Stimulated activated CD4-positive, alpha-beta T cell treated with anti-CD3 and anti-CD28 coated beads, Interleukin-1b, Interleukin-23, amount 100 ng/mL, for 48 hours (primary cell): Measurements from ENCODE around the gene NFATC3.

ENCODE experiments used
- DNase-seq: peaks from one replicate; pipeline ENCODE4 v3.0.0-alpha.2; 2020

The NFATC3 gene

DNA sequence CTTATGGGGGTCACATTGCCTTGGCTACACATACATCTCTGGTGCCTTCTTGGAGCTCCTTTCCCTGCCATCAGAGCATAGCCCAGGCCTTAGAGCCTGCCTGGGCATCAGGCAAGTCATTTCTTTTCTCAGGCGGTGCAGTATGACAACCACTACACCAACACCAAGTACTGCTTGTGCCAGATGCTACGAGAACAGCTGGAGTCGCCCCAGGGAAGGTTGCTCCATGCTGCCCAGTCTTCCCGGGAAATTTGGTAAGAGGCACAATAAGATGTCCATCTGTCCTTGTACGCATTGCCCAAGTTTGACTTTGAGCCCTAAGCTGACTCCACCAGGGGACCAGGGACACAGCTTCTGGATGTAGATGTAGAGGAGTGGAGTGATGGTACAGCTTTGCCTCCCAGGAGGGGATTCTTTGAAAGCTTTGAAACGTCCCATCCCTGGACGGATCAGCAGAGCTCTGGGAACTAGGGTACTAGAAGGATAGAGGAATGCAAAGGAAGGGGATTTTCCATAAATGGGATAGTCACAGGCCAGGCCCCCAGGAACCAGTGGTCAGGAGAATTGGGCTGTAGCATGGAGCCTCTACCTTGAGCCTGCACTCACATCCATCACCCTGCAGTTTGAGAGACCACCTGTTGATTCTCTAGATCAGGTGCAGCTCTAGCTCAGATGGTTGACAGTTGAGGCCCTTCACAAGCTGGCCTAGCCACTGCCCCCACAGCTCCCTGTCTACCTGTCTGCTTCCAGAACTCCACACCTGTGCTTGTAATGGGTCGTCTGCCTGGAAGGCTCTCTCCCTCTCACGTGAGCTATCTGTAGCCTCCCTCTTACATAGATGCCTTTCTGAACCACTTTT lies 11.0 kb upstream of the NFATC3 start:
- no peak for DNase-seq

DNA sequence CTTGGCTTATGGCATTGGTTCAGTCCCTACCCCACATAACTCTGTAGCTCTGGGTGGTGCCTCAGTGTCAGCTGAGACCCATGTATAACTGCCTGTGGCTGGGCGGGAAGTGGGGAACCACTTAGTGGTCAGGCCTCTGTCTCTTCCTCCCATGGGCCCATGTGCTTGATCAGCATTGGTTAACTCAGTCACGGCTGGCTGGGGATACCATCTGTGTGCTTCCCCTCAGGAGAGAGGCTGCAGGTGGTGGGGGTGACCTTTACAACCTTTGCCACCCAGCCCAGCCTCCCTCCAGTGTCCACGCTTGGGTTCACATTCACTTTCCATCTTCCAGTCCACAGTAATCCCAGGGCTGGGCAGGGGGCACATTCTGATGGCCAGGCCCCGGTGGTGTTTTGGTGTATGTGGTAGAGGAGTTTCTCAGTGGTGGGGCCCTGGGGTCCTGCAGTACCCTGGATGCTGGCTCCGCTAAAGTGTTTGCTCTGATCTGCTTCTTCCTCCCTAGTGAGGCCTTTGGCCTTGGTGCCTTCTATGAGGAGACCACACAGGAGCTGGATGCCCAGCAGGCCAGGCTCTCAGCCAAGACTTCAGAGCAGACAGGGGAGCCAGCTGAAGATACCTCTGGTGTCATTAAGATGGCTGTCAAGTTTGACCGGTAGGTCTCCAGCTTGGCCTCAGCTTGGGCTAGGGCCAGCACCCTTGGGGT lies 10.2 kb upstream of the NFATC3 start:
- DNase-seq, result no peak

DNA sequence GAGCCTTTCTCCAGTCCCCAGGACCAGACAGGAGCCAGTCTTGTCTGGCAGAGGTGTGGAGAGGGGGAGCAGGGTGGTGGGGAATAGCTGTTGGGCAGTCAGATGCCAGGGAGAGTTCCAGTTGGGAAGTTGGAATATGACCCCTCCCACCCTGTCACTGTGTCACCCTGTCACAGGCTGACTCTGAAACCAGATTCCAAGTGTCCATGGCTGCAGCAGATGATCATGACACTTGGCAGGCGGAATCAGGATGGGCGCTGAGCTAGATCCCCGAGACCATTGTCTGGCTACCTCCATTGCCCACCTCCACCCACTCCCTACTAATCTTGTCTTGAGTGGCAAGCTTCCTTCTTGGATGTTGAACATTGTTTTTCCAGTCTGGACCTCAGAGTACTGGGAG lies 9.2 kb upstream of the NFATC3 start:
- DNase-seq, result no peak

DNA sequence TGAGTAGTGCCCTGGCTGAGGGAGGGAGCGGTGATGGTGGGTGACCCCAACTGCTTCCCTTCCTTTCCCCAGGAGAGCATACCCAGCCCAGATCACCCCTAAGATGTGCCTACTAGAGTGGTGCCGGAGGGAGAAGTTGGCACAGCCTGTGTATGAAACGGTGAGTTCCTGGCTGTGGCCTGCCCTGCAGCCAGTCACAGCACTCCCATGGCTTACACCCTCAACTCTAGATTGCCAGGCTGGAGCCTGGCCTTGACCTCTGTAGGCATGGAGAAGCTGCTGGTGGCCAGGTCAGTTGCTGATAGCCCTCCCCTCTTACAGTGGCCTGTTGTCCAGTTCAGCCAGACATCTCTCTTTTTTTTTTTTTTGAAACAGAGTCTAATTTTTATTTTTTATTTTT lies 8.6 kb upstream of the NFATC3 start:
- DNase-seq, result no peak

- no peak for DNase-seq
These were observed 7.1 kb upstream of the NFATC3 start for GRCh38 chr16:68077866-68078700.

GRCh38 chr16:68078701-68079375 lies 6.3 kb upstream of the NFATC3 start:
- DNase-seq, result no peak

GRCh38 chr16:68079376-68079625 lies 5.9 kb upstream of the NFATC3 start:
- DNase-seq, result no peak

GRCh38 chr16:68079626-68080344 lies 5.4 kb upstream of the NFATC3 start:
- peak; percentile 72 for DNase-seq

- peak; percentile 45 for DNase-seq
These were observed 3.1 kb upstream of the NFATC3 start for GRCh38 chr16:68081861-68082628.

DNA sequence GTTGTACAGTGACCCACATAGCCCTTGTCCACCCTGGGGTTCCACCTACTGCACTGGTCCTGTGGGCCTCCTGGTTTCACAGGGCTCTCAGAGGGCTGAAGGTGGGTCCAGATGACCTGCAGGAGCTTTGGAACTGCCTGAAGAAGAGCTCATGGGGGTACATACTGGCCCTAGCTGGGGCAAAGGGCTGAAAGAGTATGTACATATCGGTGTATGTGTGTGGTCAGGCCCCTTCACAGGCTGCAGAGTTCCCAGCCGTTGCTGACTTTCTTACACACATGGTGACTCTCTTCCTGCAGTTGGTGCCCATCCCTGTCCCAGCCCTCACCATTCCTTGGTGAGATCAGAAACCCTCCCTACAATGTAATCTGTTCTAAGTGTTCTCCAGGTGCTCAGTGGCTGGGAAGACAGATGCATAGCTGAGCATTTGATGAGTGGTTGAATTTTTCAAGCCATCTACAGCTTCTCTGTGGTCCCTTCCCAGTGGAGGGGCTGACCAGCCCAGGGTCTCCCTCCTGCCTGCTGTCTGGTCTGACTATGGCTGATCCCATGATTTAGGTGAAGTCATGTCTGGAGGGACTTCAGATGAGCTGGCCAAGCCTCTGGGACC lies 2.4 kb upstream of the NFATC3 start:
- no peak for DNase-seq

- no peak for DNase-seq
These were observed 1.9 kb upstream of the NFATC3 start for GRCh38 chr16:68083239-68083781.

DNA sequence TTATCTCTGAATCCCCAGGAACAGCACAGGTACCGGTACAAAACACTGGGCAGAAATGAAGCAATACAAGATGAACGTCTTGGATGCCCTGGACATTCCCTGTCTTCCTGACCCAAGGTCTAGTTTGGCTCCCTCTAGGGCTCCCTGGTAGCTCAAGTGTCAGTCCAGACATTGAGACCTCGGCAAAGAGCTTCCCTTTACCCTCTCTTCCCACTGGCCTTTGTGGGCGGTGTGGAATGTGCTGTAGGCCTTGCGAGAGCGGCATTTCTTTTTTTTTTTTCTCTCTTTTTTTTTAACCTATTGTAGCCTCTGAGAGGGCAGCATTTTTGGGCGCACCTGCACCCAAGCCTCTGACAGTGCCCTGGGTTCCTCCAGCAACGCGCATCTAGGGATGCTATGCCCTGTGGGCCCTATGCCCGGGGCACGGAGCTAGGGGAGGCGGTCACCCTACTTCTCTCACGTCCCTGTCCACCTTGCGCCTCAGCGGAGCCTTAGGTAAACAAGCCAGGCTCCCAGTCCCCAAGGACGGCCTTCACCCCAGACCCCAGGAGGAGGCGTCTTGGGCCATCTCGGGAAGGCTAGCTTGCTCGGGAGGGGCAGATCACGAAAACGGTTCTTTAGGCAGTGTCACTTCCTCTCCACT lies 1.2 kb upstream of the NFATC3 start:
- DNase-seq, result no peak

- peak; percentile 92 for DNase-seq
These were observed 489 bp upstream of the NFATC3 start for GRCh38 chr16:68084504-68085258.

- DNase-seq, result no peak
These were observed 1.2 kb downstream of the NFATC3 start for GRCh38 chr16:68086336-68086841.

- no peak for DNase-seq
These were observed 1.7 kb downstream of the NFATC3 start for GRCh38 chr16:68086860-68087268.

GRCh38 chr16:68087688-68088087 lies 2.5 kb downstream of the NFATC3 start:
- DNase-seq, result no peak

DNA sequence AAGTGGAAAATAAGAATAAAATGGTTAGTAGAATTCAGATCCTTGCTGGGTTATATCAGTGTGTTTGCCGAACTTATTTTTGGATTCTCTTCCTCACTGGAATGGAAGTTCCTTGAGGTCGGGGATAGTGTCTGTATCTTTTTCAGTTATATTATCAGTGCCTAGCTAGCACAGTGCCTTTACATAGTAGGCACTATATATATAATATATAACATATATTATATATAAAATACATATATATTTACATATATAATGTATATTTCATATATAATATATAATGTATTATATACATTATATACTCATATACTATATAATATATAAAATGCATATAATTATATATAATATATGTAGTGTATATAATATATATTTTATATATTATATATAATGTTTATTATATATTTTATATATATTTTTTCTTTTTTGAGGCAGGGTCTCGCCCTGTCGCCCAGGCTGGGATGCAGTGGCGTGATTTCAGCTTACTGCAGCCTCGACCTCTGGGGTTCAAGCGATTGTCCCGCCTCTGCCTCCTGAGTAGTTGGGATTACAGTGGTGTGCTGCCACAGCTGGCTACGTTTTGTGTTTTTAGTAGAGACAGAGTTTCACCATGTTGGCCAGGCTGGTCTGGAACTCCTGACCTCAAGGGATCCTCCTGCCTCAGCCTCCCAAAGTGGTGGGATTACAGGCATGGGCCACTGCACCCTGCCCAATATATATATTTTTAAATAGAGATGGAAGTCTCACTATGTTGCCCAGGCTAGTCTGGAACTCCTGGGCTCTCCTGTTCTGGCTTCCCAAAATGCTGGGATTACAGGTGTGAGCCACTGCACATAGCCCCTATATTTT lies 3.2 kb downstream of the NFATC3 start:
- no peak for DNase-seq

DNA sequence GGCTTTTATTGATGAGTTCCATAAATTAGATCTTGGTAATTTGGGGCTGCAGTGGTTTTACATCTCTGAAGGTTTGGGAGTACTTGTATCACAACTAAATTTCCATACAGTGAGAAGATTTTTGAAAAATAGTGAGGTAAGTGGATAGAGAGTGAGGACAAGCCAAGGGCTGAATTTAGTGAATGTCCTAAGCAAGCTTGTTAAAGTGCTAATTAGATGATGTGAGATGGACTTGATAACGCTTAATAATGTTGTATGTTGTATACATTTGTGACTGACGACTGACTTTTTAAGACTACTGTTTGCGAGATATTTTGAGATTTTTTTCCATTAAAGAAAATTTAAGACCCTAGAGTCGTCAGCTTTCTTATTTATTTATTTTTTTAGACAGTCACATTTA lies 3.9 kb downstream of the NFATC3 start:
- no peak for DNase-seq
